Thymus (tissue), 11 donors: ENCODE data around the gene SLC2A13. TPM values are rescaled to one million over a fixed set of nuclear protein-coding genes. Genes with fewer than 3 reads are reported as not detected.
"Not testable (repeated sequence)": the region's sequence is repeated elsewhere in the genome, so short reads cannot be mapped to it uniquely, and the experiment has no call there.

Experiments used
- DNase-seq, 9 donors: peaks; one replicate each; pipeline ENCODE4 v3.0.0-alpha.2; 2013; ENCODE audit warnings: low spot score in 9 of 9, low read depth in 6 of 9, missing footprints in 1 of 9
- H3K27ac ChIP-seq, 2 donors: one replicate each; pipeline ENCODE4 v1.5.1; 2013; ENCODE audit warnings: control low read depth in 1 of 2, low read depth in 1 of 2, low read length in 1 of 2, mild to moderate bottlenecking in 1 of 2, moderate library complexity in 1 of 2
- H3K27me3 ChIP-seq, 2 donors: one replicate each; pipeline ENCODE4 v1.5.1; 2013; ENCODE audit warnings: low read length in 1 of 2; ENCODE audit not compliant: control insufficient read depth in 2 of 2, insufficient read depth in 1 of 2
- H3K36me3 ChIP-seq, 2 donors: one replicate each; pipeline ENCODE4 v1.5.1; 2013; ENCODE audit warnings: low read length in 1 of 2, mild to moderate bottlenecking in 1 of 2, moderate library complexity in 1 of 2; ENCODE audit not compliant: control insufficient read depth in 2 of 2, insufficient read depth in 2 of 2
- H3K4me1 ChIP-seq, 2 donors: one replicate each; pipeline ENCODE4 v1.5.1; 2013; ENCODE audit warnings: low read length in 2 of 2; ENCODE audit not compliant: control insufficient read depth in 2 of 2, insufficient read depth in 2 of 2
- H3K4me3 ChIP-seq, 2 donors: one replicate each; pipeline ENCODE4 v1.5.1; 2013; ENCODE audit warnings: low read length in 2 of 2, control low read depth in 1 of 2, mild to moderate bottlenecking in 1 of 2
- H3K9me3 ChIP-seq, 2 donors: one replicate each; pipeline ENCODE4 v1.5.1; 2013; ENCODE audit warnings: low read length in 1 of 2, mild to moderate bottlenecking in 1 of 2; ENCODE audit not compliant: control insufficient read depth in 2 of 2, insufficient read depth in 1 of 2
- WGBS: extraction: QIAGEN DNeasy Blood & Tissue Kit; methylation state at CpG from one replicate; pipeline ENCODE4 v1.1.7; 2013; 5-methylcytosine and 5-hydroxymethylcytosine counted together
- polyA plus RNA-seq: library from polyadenylated mRNA; stranded (reverse); fragments of 200-250 nt; gene quantifications from one replicate; pipeline ENCODE4 v1.2.3, GENCODE V29; 2013
- total RNA-seq: library from RNA; stranded (reverse); fragments of 120-200 nt; gene quantifications from one replicate; pipeline ENCODE4 v1.2.4, GENCODE V29; 2013
- donor health status: healthy.

SLC2A13 gene
- total and polyA plus RNA-seq, 2 donors = 2.6 to 3.4 TPM

DNA sequence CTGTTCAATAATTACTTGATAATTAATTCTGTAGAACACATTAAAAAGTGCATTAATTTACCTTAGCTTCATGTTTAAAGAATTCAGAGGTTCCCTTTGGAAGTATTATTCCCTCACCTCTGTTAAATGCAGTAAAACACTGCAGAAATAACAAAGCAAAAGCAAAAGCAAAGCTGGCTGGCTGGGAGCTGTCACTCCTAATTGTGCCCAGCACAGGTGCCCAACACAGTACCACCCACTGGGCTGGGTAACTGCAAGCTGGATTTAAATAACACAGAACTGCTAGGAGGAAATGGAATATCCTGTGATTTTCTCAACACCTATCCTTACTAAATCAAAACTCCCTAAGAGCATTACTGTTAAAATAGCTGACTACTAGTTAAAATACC is 72.6 kb downstream of the SLC2A13 start:
- H3K27ac ChIP-seq = no peak overlapping the region
- no peak for DNase-seq
- no peaks in the 10 kb centered on the region for H3K9me3 ChIP-seq
- H3K4me1 ChIP-seq = no peaks in the 10 kb centered on the region
- H3K36me3 ChIP-seq = no peaks in the 10 kb centered on the region
- no peaks in the 10 kb centered on the region for H3K27me3 ChIP-seq
- no peak overlapping the region for H3K4me3 ChIP-seq

DNA sequence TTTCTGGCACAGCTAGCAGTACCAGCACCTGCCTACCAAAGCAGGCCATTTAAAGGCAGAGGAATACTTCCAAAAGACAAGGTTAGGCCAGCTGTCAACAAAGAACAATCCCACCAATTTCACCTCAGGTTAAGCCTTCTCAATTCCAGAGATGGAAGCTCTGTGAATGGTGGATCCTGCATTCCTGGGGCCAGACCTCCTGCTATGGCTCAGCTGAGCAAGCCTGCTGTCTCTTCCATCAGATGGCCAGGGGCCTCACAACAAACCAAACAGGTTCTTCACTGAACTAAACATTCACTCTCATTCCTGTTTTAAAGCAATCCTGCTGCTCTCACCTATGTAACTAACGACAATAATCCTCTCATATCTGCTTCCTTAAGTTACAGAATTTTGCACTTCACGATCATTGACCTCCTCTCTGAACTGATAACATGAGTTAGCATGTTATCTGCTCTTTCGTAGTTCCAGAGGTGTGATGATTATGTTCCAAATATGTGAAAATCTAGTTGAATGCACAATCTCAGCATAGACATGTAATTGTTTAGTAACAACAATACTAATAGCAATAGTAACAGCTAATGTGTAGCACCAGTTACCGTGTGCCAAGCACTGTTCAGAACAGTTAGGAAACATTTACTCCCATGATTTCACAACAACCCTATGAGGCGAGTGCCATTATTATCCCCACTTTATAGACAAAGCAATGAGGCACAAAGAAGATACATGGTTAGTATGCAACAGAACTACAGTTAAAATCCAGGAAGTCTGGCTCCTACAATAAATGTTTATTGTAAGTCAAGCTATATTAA is 73.2 kb downstream of the SLC2A13 start:
- H3K27me3 ChIP-seq = no peaks in the 10 kb centered on the region
- no peaks in the 10 kb centered on the region for H3K36me3 ChIP-seq
- DNase-seq = no peak
- no peaks in the 10 kb centered on the region for H3K9me3 ChIP-seq
- no peak overlapping the region for H3K4me3 ChIP-seq
- no peaks in the 10 kb centered on the region for H3K4me1 ChIP-seq
- H3K27ac ChIP-seq = no peak overlapping the region
- 95% methylated on average over 5 of the region's 5 CpGs for WGBS

DNA sequence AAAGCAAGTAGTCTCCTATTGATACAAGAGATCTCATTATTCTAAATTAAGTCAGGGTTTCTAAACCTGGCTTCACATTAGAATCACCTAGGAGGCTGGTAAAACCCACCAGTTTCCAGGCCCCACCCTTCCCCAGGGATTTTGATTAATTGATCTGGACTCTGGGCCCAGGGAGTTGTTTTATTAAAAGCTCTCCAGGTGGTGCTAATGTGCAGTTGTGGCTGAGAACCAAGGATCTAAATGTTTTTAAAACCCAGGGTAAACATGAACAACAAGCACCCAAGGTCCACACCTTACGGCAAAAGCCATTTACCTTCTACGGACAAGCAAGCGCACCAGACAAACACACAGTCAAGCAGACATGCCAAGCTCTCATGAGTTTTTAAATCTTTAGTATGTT is 73.9 kb downstream of the SLC2A13 start:
- H3K27me3 ChIP-seq = no peaks in the 10 kb centered on the region
- no peak overlapping the region for H3K4me3 ChIP-seq
- H3K9me3 ChIP-seq = no peaks in the 10 kb centered on the region
- H3K27ac ChIP-seq = no peak overlapping the region
- 96% methylated on average over 3 of the region's 3 CpGs for WGBS
- no peaks in the 10 kb centered on the region for H3K36me3 ChIP-seq
- no peak for DNase-seq
- H3K4me1 ChIP-seq = no peaks in the 10 kb centered on the region

DNA sequence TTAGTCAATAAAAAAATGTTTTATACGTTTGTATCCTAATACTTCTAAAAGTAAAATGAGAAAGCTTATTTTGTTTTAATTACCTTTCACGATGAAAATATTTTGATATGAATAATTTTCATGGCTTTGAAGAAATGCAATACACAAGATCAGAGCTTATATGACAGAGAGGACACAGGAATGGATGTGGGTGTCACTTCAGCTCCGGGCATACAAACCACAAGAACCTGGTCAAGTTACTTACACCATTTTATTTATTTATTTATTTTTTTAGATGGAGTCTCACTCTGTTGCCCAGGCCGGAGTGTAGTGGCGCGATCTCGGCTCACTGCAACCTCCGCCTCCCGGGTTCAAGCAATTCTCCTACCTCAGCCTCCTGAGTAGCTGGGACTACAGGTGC is 74.9 kb downstream of the SLC2A13 start:
- 97% methylated on average over 9 of the region's 9 CpGs for WGBS
- DNase-seq, H3K9me3 ChIP-seq: not testable (repeated sequence)

DNA sequence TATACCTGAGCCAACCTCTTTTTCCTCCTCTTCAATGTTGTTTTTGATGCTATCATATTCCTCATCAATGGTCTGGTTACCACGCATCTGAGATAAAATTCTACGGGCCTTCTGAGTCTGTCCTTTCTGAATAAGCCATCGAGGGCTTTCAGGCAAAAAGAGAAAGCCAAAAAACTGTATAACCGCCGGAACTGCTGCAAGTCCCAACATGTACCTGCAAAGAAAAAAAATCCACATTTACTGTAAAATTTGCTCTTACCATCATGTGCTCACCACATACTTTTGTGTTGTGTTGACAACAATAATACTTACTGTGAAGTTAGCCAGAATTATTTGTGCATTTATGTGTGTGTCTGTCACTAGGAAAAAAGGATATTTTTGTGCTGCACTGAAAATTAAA is 77.6 kb downstream of the SLC2A13 start:
- H3K4me1 ChIP-seq = no peaks in the 10 kb centered on the region
- no peak overlapping the region for H3K4me3 ChIP-seq
- no peaks in the 10 kb centered on the region for H3K36me3 ChIP-seq
- WGBS = 93% methylated on average over 5 of the region's 5 CpGs
- DNase-seq = no peak
- no peaks in the 10 kb centered on the region for H3K27me3 ChIP-seq
- no peak overlapping the region for H3K27ac ChIP-seq
- H3K9me3 ChIP-seq = no peaks in the 10 kb centered on the region

More for the DNA sequence above, 74.9 kb downstream of the SLC2A13 start:
- not testable (repeated sequence) for H3K4me3 ChIP-seq, H3K27ac ChIP-seq, H3K27me3 ChIP-seq, H3K36me3 ChIP-seq, H3K4me1 ChIP-seq

DNA sequence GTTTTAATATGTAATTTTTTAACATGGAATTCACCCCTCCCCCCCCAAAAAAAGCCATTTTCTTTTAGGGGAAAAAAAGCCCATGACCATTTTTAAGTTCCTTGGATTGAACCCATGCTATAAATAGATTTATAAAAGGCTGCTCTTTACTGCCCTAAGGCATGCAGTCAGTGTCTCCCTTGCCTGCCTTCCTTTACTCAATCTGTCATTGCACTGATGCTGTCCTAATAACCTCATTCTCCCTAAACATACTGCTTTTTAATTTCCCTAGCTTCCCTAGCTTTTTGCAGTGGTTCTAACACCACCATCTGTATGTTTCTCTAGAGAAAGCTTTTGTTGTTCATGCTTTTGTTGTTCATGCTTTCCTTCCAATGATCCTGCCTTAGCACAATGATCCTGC is 83.0 kb downstream of the SLC2A13 start:
- no peaks in the 10 kb centered on the region for H3K36me3 ChIP-seq
- no peaks in the 10 kb centered on the region for H3K27me3 ChIP-seq
- no peak for DNase-seq
- no peak overlapping the region for H3K27ac ChIP-seq
- no peaks in the 10 kb centered on the region for H3K4me1 ChIP-seq
- H3K9me3 ChIP-seq = no peaks in the 10 kb centered on the region
- no peak overlapping the region for H3K4me3 ChIP-seq

DNA sequence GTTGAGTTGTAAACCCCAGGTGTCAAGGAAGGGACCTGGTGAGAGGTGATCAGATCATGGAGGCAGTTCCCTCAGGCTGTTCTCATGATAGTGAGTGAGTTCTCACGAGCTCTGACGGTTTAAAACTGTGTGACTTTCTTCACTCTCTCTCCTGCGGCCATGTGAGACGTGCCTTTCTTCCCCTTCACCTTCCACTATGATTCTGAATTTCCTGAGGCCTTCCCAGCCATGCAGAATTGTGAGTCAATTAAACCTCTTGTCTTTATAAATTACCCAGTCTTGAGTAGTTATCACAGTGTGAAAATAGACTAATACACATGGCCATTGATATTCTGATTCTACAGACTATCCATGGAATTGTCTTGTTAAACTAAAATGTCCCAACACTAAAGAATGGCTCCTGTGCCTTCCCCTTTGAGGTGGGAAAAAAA is 85.6 kb downstream of the SLC2A13 start:
- H3K4me1 ChIP-seq = no peaks in the 10 kb centered on the region
- no peak for DNase-seq
- H3K27me3 ChIP-seq = no peaks in the 10 kb centered on the region
- no peak overlapping the region for H3K4me3 ChIP-seq
- H3K36me3 ChIP-seq = no peaks in the 10 kb centered on the region
- no peak overlapping the region for H3K27ac ChIP-seq
- H3K9me3 ChIP-seq = no peaks in the 10 kb centered on the region
- WGBS = 97% methylated on average over 4 of the region's 4 CpGs

DNA sequence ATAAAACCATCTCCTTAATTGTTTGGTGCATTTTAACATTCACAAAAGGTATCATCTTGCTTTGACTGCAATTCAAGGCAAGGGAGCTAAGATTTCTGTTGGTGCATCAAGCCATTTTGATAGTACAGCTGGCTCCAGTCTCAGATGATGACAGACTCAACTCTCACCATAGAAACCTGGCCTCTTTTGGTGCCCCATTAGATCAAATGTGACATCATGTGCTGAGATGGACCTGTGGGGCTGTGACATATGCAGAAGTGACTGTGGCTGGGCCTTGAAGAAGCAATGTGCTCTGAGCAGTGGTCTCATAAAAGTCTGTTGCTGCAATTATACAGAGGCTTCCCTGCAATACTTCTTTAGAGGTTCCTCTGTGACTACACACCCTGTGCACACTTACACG is 88.4 kb downstream of the SLC2A13 start:
- 93% methylated on average over 1 of the region's 1 CpG for WGBS
- DNase-seq = no peak
- no peaks in the 10 kb centered on the region for H3K36me3 ChIP-seq
- no peaks in the 10 kb centered on the region for H3K4me1 ChIP-seq
- H3K9me3 ChIP-seq = no peaks in the 10 kb centered on the region
- no peak overlapping the region for H3K27ac ChIP-seq
- no peak overlapping the region for H3K4me3 ChIP-seq
- H3K27me3 ChIP-seq = no peaks in the 10 kb centered on the region

DNA sequence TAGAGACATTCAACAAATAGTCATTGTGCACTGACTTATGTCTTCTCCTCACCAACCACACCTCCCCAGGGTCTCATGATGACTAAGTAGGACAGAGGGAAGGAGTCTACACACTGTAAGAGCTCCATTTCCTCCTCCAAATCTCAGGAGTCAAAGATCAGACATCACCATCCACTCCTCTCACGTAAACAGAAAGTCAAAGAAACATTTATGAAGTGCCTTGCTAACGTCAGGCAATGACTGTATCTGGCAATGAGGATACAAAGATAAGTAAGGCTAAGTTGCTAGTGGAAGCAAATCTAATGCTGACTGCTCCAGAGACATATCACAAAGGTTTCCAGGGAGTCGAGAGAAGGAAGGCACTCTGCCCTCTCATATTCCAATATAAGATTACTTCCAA is 88.9 kb downstream of the SLC2A13 start:
- no peaks in the 10 kb centered on the region for H3K9me3 ChIP-seq
- no peak for DNase-seq

More for the DNA sequence above, 88.9 kb downstream of the SLC2A13 start:
- Histone ChIP-seq H3K4me1 (no peaks in the 10 kb centered on the region), H3K4me3 (no peak overlapping the region), H3K27me3 (no peaks in the 10 kb centered on the region), H3K27ac (no peak overlapping the region), H3K36me3 (no peaks in the 10 kb centered on the region)
- WGBS = 93% methylated on average over 3 of the region's 3 CpGs
